Choroid plexus epithelial cell (primary cell): ENCODE measurements around the gene MOK.

Source experiments
- DNase-seq: peaks from one replicate; pipeline ENCODE4 v3.0.0-alpha.2; 2010; ENCODE audit warnings: low read depth
- H3K4me3 ChIP-seq: 2 replicates; pipeline ENCODE4 v1.5.1; 2011; ENCODE audit warnings: low read depth, mild to moderate bottlenecking, control low read depth, low read length, moderate library complexity
- TF ChIP-seq, protein P1 (sequence below): conservative IDR thresholded peaks from 2 replicates; pipeline ENCODE4 v1.5.1; 2011; ENCODE audit warnings: low read depth, mild to moderate bottlenecking, control low read depth, inconsistent platforms, low read length, moderate library complexity

Gene MOK

DNA sequence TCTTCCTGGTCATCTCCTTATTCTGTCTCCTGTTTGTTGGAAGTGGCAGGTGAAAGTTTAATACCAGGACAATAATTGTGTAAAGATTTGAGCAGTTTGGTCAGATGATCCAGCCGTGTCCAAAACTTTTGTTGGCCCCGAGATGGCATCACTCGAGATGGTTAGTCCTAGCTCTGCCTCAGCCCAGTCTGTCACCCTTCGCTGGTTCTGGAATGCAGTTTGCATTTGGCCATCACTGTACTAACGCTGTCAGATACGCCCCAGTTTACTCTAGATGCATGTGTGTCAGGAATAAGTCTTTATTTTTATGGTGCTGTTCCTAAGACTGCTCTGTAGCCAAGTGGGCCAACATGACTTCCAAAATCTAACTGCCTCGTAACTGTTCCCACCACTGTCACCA, 79.6 kb downstream of the MOK start:
- no peak overlapping the region for H3K4me3 ChIP-seq
- no peak for DNase-seq
- TF ChIP-seq, protein P1, sequence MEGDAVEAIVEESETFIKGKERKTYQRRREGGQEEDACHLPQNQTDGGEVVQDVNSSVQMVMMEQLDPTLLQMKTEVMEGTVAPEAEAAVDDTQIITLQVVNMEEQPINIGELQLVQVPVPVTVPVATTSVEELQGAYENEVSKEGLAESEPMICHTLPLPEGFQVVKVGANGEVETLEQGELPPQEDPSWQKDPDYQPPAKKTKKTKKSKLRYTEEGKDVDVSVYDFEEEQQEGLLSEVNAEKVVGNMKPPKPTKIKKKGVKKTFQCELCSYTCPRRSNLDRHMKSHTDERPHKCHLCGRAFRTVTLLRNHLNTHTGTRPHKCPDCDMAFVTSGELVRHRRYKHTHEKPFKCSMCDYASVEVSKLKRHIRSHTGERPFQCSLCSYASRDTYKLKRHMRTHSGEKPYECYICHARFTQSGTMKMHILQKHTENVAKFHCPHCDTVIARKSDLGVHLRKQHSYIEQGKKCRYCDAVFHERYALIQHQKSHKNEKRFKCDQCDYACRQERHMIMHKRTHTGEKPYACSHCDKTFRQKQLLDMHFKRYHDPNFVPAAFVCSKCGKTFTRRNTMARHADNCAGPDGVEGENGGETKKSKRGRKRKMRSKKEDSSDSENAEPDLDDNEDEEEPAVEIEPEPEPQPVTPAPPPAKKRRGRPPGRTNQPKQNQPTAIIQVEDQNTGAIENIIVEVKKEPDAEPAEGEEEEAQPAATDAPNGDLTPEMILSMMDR = no peak

DNA sequence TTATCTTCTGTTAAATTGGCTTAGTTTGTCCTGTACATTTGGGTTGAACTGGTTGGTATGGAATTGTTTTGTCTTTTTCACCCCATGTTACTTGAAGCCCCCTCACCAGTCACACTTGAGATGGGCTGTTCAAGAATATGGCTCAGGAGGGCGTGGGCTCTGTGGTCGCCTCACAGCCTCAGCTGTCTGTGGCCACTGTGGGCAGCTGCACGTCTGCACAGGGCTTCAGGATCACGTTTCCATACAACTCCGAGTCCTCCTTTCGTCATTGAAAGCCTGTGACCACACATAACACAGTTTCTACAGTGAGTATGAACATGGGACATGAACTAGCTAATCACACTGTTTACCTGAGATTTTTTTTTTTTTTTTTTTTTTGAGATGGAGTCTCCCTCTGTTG, 81.3 kb downstream of the MOK start:
- no peak overlapping the region for H3K4me3 ChIP-seq
- no peak for DNase-seq
- TF ChIP-seq, protein P1 = no peak

DNA sequence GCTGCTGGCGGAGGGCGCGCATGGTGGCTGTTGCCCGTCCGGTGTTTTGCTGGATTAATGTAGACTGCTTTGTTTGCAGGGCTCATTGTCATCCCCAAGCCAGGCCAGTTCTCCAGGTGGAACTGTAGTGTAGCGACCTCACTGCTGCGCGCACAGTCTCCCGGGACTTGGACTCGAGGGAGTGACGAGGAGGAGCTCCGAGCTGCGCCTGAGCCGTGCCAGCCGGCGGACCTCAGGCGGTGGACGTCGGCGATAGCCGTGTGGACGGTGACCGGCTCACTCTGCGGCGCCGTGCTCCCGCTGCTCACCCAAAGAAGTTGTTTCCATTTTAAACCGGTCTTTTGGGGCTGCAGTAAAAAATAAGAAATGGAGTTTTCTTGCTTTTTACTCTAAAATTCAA, 82.2 kb downstream of the MOK start:
- DNase-seq = no peak
- TF ChIP-seq, protein P1 = no peak
- no peak overlapping the region for H3K4me3 ChIP-seq

DNA sequence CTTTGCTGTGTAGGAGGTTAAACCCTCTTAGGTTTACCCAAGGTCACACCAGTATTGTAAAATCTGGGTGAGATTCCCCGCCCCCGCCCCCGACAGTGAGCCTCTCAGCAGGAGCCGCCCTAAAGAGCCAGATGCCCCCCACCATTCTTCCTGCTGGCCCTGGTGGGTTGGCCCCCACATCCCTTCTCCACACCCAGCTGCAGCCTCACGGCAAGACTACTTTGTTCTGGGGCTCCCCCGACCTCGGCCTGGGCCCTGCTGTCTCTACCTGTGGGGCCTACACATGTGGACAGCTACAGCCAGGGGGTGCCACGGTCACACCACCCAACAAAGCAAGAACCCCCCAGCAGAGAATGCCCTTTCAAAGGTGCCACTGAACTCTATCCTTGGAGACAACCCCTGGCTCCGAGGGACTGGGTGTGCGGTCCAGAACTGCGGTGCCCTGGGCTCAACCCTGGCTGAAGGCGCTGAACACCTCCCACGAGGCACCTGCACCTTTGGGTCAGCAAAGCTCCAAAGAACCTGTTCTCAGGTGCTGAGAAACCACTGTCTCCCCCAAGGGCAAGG, 82.9 kb downstream of the MOK start:
- TF ChIP-seq, protein P1 = no peak
- H3K4me3 ChIP-seq = no peak overlapping the region
- no peak for DNase-seq

DNA sequence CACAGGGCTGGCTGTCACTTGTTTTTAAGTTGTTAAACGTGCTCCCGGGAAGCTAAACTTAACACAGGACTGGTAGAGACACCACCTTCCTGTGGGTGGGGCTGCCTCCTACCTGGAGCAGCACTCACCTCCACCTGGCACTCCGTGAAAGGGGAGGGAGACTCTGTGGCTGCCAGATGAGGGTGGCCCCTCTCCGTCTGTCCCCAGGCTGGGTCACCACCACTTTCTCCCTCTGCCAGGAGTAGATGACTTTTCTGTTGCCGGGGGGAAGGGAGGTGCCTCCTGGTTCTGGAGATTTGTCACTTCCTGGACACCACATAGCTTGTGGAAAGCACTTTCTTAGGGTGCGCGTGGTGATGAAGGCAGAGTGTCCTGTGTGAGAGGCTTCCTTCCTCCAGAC, 83.9 kb downstream of the MOK start:
- DNase-seq = no peak
- TF ChIP-seq, protein P1 = no peak
- H3K4me3 ChIP-seq = no peak overlapping the region

DNA sequence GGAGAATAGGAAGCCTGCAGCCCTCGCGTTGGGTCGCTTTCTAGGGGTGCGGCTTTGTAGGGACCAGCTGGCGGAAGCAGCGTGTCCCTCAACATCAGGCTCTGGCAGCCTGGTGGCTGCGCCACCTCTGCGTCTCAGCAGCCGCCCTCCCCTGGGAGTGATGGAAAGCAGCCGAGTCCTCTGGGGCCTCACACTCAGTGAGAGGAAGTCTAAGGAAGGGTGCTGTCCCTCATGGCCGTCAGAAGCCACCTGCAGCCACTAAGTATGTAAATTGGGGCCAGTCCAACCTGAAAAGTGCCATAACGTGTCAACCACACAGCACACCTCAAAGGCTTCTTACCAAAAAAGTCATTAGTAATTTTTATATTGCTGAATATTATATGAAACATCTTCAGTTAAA, 84.9 kb downstream of the MOK start:
- no peak for DNase-seq
- TF ChIP-seq, protein P1 = no peak
- no peak overlapping the region for H3K4me3 ChIP-seq

DNA sequence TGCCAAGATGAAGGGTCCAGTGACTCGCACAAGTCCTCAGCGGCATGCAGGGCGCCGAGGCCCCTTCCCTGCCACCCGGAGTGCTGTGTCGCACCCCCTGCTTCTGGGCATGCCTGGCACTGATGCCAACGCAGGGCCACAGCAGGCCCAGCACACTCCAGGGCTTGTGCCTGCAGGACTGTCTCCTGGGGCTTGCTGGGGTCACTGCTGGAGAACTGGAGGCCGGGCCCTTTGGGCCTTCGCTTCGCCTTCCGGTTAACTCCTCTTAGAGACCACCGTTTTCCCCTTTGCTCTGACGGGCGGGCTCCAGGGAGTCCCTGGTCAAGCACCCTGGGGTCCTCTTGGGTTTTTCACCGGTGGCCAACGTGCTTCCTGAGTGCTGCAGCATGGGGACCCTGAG, 85.6 kb downstream of the MOK start:
- TF ChIP-seq, protein P1 = no peak
- DNase-seq = no peak
- no peak overlapping the region for H3K4me3 ChIP-seq
